Measurements from ENCODE around the gene FLAD1.

Gene FLAD1

DNA sequence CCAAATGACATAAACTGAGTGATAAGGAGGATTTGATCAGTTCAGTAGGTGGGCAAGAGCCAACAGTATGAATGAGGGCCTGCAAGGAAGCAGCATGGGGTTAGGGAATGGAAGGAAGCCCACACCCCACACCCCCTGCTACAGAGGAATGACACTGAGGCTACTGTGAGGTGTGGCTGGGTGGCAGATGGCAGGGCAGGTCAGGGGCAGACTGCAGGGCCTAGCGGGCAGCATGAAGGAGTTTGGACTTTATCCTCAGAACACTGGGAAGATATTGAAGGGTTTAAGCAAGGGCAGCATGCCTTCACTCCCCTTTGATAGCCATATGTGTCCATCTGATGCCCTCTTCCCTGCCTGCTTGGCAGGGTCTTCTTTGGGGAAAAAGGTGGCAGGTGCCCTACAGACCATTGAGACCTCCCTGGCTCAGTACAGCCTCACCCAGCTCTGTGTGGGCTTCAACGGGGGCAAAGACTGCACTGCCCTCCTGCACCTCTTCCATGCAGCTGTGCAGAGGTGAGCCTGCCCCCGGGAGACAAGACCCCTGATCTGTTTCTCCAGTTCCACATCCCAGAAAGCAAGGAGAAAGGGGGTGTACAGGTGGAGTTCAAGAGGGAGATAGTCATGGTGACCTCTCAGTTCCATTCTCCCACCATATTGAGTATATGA, 6.2 kb downstream of the FLAD1 start:
- CTCF ChIA-PET = interaction anchor here (1.0 to 1.3 kb wide), 3 partner anchors 10 to 60 kb away, joined by 4 to 7 read pairs (median 4); no protein-coding TSS in a partner anchor
- H3K36me3 ChIP-seq (ENCODE audit: control insufficient read depth in 2 of 2, insufficient read depth in 1 of 2, low read length in 2 of 2) = peaks cover 7 to 53% of the 10 kb centered on the region in 2 experiments; a peak in 2 of 3 replicates
- no peaks in the 10 kb centered on the region for H3K4me1 ChIP-seq (ENCODE audit: control insufficient read depth, insufficient read depth, low read length)
- POLR2A ChIA-PET = interaction anchor here (1.3 kb wide), 1 partner anchor 34 kb away, joined by 5 read pairs; the partner anchor contains the start of gene PBXIP1
- no peak for TF ChIP-seq ZSCAN23 (tag by site-specific recombination; IDR thresholded peaks at IDR 0.05)
- no peak for TF ChIP-seq ZNF549 (tag by site-specific recombination; IDR thresholded peaks at IDR 0.05)
- TF ChIP-seq, protein P1, sequence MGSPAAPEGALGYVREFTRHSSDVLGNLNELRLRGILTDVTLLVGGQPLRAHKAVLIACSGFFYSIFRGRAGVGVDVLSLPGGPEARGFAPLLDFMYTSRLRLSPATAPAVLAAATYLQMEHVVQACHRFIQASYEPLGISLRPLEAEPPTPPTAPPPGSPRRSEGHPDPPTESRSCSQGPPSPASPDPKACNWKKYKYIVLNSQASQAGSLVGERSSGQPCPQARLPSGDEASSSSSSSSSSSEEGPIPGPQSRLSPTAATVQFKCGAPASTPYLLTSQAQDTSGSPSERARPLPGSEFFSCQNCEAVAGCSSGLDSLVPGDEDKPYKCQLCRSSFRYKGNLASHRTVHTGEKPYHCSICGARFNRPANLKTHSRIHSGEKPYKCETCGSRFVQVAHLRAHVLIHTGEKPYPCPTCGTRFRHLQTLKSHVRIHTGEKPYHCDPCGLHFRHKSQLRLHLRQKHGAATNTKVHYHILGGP (tag by site-specific recombination; IDR thresholded peaks at IDR 0.05) = no peak
- no peak for TF ChIP-seq BCL11B (tag by site-specific recombination; IDR thresholded peaks at IDR 0.05; ENCODE audit: low read depth)
- TF ChIP-seq ZIC2 (tag by site-specific recombination; IDR thresholded peaks at IDR 0.05) = no peak
- TF ChIP-seq ZNF555 (tag by site-specific recombination; conservative IDR thresholded peaks at IDR 0.05) = no peak
- TF ChIP-seq ZNF426 (tag by site-specific recombination; IDR thresholded peaks at IDR 0.05) = no peak
- TF ChIP-seq ZNF473 (tag by site-specific recombination; IDR thresholded peaks at IDR 0.05) = no peak
- H3K4me3 ChIP-seq (ENCODE audit: low read depth, low read length) = no peak overlapping the region
- H3K9me3 ChIP-seq (ENCODE audit: control insufficient read depth, insufficient read depth, low read depth, low read length) = no peaks in the 10 kb centered on the region
- no peak overlapping the region for H3K27ac ChIP-seq (ENCODE audit: extremely low read depth, low read depth, low read length)

DNA sequence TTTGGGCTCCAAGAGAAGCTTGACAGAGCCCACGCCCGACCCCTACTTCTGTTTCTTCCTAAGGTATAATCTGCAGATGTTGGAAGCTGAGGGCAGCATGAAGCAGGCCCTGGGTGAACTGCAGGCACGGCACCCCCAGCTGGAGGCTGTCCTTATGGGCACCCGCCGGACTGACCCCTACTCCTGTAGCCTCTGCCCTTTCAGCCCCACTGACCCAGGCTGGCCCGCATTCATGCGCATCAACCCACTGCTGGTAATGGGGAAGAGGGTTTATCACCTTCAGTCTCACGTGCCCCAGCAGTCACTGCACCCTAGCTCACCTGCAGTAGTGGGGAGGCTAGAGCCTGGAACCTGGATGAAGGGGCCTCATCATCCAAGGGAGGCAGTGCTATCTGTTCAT, 7.1 kb downstream of the FLAD1 start:
- H3K36me3 ChIP-seq (ENCODE audit: control insufficient read depth in 2 of 2, insufficient read depth in 1 of 2, low read length in 2 of 2) = peaks cover 3 to 51% of the 10 kb centered on the region in 2 experiments; a peak in 2 of 3 replicates
- no peak for TF ChIP-seq ZEB2 (tag by site-specific recombination; IDR thresholded peaks at IDR 0.05)
- TF ChIP-seq SP3 (tag by site-specific recombination; IDR thresholded peaks at IDR 0.05) = no peak
- TF ChIP-seq CTCF (tag by site-specific recombination; IDR thresholded peaks at IDR 0.05) = no peak
- TF ChIP-seq ZBTB44 (tag by site-specific recombination; IDR thresholded peaks at IDR 0.05) = no peak
- no peak for TF ChIP-seq GLI4 (tag by site-specific recombination; IDR thresholded peaks at IDR 0.05)
- no peak for TF ChIP-seq ZSCAN30 (tag by site-specific recombination; IDR thresholded peaks at IDR 0.05)
- no peak for TF ChIP-seq ZNF48 (tag by site-specific recombination; IDR thresholded peaks at IDR 0.05)
- TF ChIP-seq ZNF211 (tag by site-specific recombination; IDR thresholded peaks at IDR 0.05; ENCODE audit: low read depth) = no peak
- no peak for TF ChIP-seq ZNF341 (tag by site-specific recombination; IDR thresholded peaks at IDR 0.05; ENCODE audit: low read depth)
- TF ChIP-seq ZBTB17 (tag by site-specific recombination; IDR thresholded peaks at IDR 0.05) = no peak
- POLR2A ChIA-PET = interaction anchor here (0.5 kb wide), 1 partner anchor 17 kb away, joined by 6 read pairs; no protein-coding TSS in a partner anchor

More for the DNA sequence above, 7.1 kb downstream of the FLAD1 start:
- H3K9me3 ChIP-seq (ENCODE audit: control insufficient read depth, insufficient read depth, low read depth, low read length) = no peaks in the 10 kb centered on the region
- H3K4me1 ChIP-seq (ENCODE audit: control insufficient read depth, insufficient read depth, low read length) = no peaks in the 10 kb centered on the region
- no peak overlapping the region for H3K4me3 ChIP-seq (ENCODE audit: low read depth, low read length)
- no peak overlapping the region for H3K27ac ChIP-seq (ENCODE audit: extremely low read depth, low read depth, low read length)
- CTCF ChIA-PET = interaction anchor here (0.6 to 1.0 kb wide), 3 partner anchors 9 to 95 kb away, joined by 3 to 7 read pairs (median 4); partner anchors contain the start of gene PYGO2

Data from HEK293 (cell line).